Esophagus squamous epithelium (tissue), 5 donors: ENCODE data around the gene JUND. TPM values are rescaled to one million over a fixed set of nuclear protein-coding genes. Genes with fewer than 3 reads are reported as not detected.

Experiments
- DNase-seq: peaks from one replicate; lab custom pipeline; 2025; lab: John Stamatoyannopoulos, UW
- H3K27ac ChIP-seq, 4 donors: fragments of 200-600 bp; sonication (generic); one replicate each; pipeline ENCODE4 v1.5.1; 2016 to 2019; ENCODE audit warnings: mild to moderate bottlenecking in 1 of 4
- H3K27me3 ChIP-seq, 4 donors: fragments of 200-600 bp; sonication (generic); 1 replicate in 3 of 4; 2 replicates in 1 of 4; pipeline versions ENCODE4 v1.5.1 to v1.6.0; 2017 to 2021; ENCODE audit warnings: antibody characterized with exemption in 1 of 4
- H3K36me3 ChIP-seq, 3 donors: fragments of 200-600 bp; sonication (generic); one replicate each; pipeline ENCODE4 v1.5.1; 2016 to 2019
- H3K4me1 ChIP-seq, 3 donors: fragments of 200-600 bp; sonication (generic); one replicate each; pipeline ENCODE4 v1.5.1; 2017 to 2019
- H3K4me3 ChIP-seq, 4 donors: fragments of 200-600 bp; sonication (generic); 1 replicate in 3 of 4; 2 replicates in 1 of 4; pipeline ENCODE4 v1.5.1; 2016 to 2019; ENCODE audit warnings: mild to moderate bottlenecking in 2 of 4, moderate library complexity in 1 of 4
- H3K9me3 ChIP-seq, 3 donors: fragments of 200-600 bp; sonication (generic); one replicate each; pipeline ENCODE4 v1.5.1; 2016 to 2019
- CTCF ChIP-seq, 6 experiments: fragments of 450-650 bp in 4 of 6; fragments of 200-600 bp in 2 of 6; sonication (generic) in 2 of 6; IDR thresholded peaks; one replicate each; pipeline ENCODE4 v1.5.1; 2016 to 2019; ENCODE audit warnings: antibody characterized with exemption in 6 of 6, mild to moderate bottlenecking in 4 of 6, moderate library complexity in 4 of 6
- POLR2A ChIP-seq, 4 donors: fragments of 450-650 bp; IDR thresholded peaks; one replicate each; pipeline ENCODE4 v1.6.1; 2017; ENCODE audit warnings: antibody characterized with exemption in 4 of 4, mild to moderate bottlenecking in 4 of 4, moderate library complexity in 3 of 4
- WGBS, 2 donors: methylation state at CpG; one replicate each; pipeline ENCODE4 v1.1.5; 2018; 5-methylcytosine and 5-hydroxymethylcytosine counted together
- intact Hi-C: fragments of 100-400 bp; cut with DNase I; formaldehyde crosslinking; loops from one replicate; pipeline ENCODE4 v1.15.0; 2022
- total RNA-seq, 4 donors: library from RNA; depleted of rRNA; stranded (reverse); fragments of >200 nt; gene quantifications; one replicate each; pipeline ENCODE4 v1.1.0, GENCODE V29; 2016
- donor health status: DM: yes; HTN: yes; CAD: no.

Gene JUND
- total RNA-seq, 4 donors from 2014 or later, result 71.7 to 192 (median 166) TPM

- Histone ChIP-seq H3K36me3 (peaks cover 0 to 28% (median 6%) of the 10 kb centered on the region in 3 donors), H3K27me3 (no peaks in the 10 kb centered on the region), H3K4me1 (peaks cover 33 to 68% (median 50%) of the 10 kb centered on the region in 3 donors), H3K27ac (peak overlapping the region; percentile 100), H3K4me3 (peak overlapping the region; percentile 85 to 99 (median 96)), H3K9me3 (no peaks in the 10 kb centered on the region)
- DNase-seq, result no peak
- 0% methylated on average over 4 to 5 of the region's 5 CpGs for WGBS, 2 donors
- intact Hi-C loops, result no loop called here
- TF ChIP-seq POLR2A (IDR thresholded peaks at IDR 0.05) (no peak), CTCF (IDR thresholded peaks at IDR 0.05) (no peak)
Observed at GRCh38 chr19:18279266-18279515, 2.2 kb downstream of the JUND start.

GRCh38 chr19:18278521-18279265, 2.7 kb downstream of the JUND start:
- DNase-seq, result no peak
- 55 to 63% methylated on average over 7 to 10 of the region's 10 CpGs for WGBS, 2 donors
- intact Hi-C loops, result no loop called here
- Histone ChIP-seq H3K27ac (peak overlapping the region; percentile 100), H3K4me1 (peaks cover 35 to 73% (median 51%) of the 10 kb centered on the region in 3 donors), H3K4me3 (peak overlapping the region; percentile 85 to 99 (median 96)), H3K27me3 (no peaks in the 10 kb centered on the region), H3K36me3 (peaks cover 0 to 28% (median 6%) of the 10 kb centered on the region in 3 donors), H3K9me3 (no peaks in the 10 kb centered on the region)
- TF ChIP-seq POLR2A (IDR thresholded peaks at IDR 0.05), result no peak
- no peak for TF ChIP-seq CTCF (IDR thresholded peaks at IDR 0.05)

- no peaks in the 10 kb centered on the region for H3K27me3 ChIP-seq
- TF ChIP-seq POLR2A (IDR thresholded peaks at IDR 0.05), result no peak
- TF ChIP-seq CTCF (IDR thresholded peaks at IDR 0.05), result peak in 2 of 6 experiments; percentile 6 to 19
- 17 to 24% methylated on average over 3 to 6 of the region's 13 CpGs for WGBS, 2 donors
- peaks cover 0 to 28% (median 6%) of the 10 kb centered on the region in 3 donors for H3K36me3 ChIP-seq
- peak overlapping the region; percentile 62 to 84 (median 76) for H3K27ac ChIP-seq
- H3K4me1 ChIP-seq, result peaks cover 24 to 84% (median 38%) of the 10 kb centered on the region in 3 donors
- intact Hi-C loops, result no loop called here
- DNase-seq, result no peak
- no peaks in the 10 kb centered on the region for H3K9me3 ChIP-seq
- peak overlapping the region in 1 of 4 donors; percentile 16 for H3K4me3 ChIP-seq
Observed at GRCh38 chr19:18274781-18275356, 6.6 kb downstream of the JUND start.

- Histone ChIP-seq H3K36me3 (peaks cover 0 to 28% (median 6%) of the 10 kb centered on the region in 3 donors), H3K9me3 (no peaks in the 10 kb centered on the region), H3K4me1 (peaks cover 24 to 83% (median 38%) of the 10 kb centered on the region in 3 donors), H3K27me3 (no peaks in the 10 kb centered on the region), H3K27ac (peak within 1 kb of the TSS; percentile 62 to 84 (median 76)), H3K4me3 (peak within 1 kb of the TSS in 1 of 4 donors; percentile 16)
- 59 to 68% methylated on average over 4 of the region's 9 CpGs for WGBS, 2 donors
- intact Hi-C loops, result no loop called here
- no peak for DNase-seq
- TF ChIP-seq POLR2A (IDR thresholded peaks at IDR 0.05), result no peak
- no peak for TF ChIP-seq CTCF (IDR thresholded peaks at IDR 0.05)
Observed at GRCh38 chr19:18274219-18274780, 7.1 kb downstream of the JUND start, which contains the start of gene IQCN. IQCN (minus strand) TSS chr19:18274452; CDS start chr19:18269478, 4,974 bp downstream.
